Effector memory CD4-positive, alpha-beta T cell (primary cell): ENCODE data around the gene TGFBR2.

ENCODE experiments used
- DNase-seq, 3 donors: peaks; one replicate each; pipeline ENCODE4 v3.0.0-alpha.2; 2020
- H3K27ac ChIP-seq: 2 replicates; pipeline ENCODE4 v1.7.0; 2013; ENCODE audit warnings: mild to moderate bottlenecking, low read length, moderate library complexity; ENCODE audit not compliant: insufficient read depth, poor library complexity, severe bottlenecking
- H3K27me3 ChIP-seq: replicated peaks from 2 replicates; pipeline ENCODE4 v1.7.0; 2013; ENCODE audit warnings: mild to moderate bottlenecking, low read length; ENCODE audit not compliant: insufficient read depth, control insufficient read depth, poor library complexity, severe bottlenecking
- H3K36me3 ChIP-seq: 2 replicates; pipeline ENCODE4 v1.7.0; 2013; ENCODE audit warnings: mild to moderate bottlenecking, low read length, moderate library complexity; ENCODE audit not compliant: control insufficient read depth, insufficient read depth
- H3K4me1 ChIP-seq: 2 replicates; pipeline ENCODE4 v1.7.0; 2013; ENCODE audit warnings: low read length, mild to moderate bottlenecking; ENCODE audit not compliant: control insufficient read depth, insufficient read depth, poor library complexity, severe bottlenecking
- H3K4me3 ChIP-seq: 2 replicates; pipeline ENCODE4 v1.7.0; 2013; ENCODE audit warnings: low read length, low read depth, mild to moderate bottlenecking; ENCODE audit not compliant: insufficient read depth, poor library complexity, severe bottlenecking
- H3K9me3 ChIP-seq: 2 replicates; pipeline ENCODE4 v1.7.0; 2013; ENCODE audit warnings: mild to moderate bottlenecking, low read length, moderate library complexity; ENCODE audit not compliant: control insufficient read depth

The TGFBR2 gene

GRCh38 chr3:30643763-30644462 lies 37.5 kb downstream of the TGFBR2 start:
- no peaks in the 10 kb centered on the region for H3K27me3 ChIP-seq
- peaks cover 75% of the 10 kb centered on the region for H3K4me1 ChIP-seq
- H3K27ac ChIP-seq, result peak overlapping the region; percentile 72
- H3K9me3 ChIP-seq, result no peaks in the 10 kb centered on the region
- peaks cover 20% of the 10 kb centered on the region for H3K36me3 ChIP-seq
- peak overlapping the region; percentile 19 for H3K4me3 ChIP-seq
- DNase-seq, result peak in 2 of 3 donors; percentile 42 to 47

GRCh38 chr3:30644615-30645014 lies 38.2 kb downstream of the TGFBR2 start:
- no peaks in the 10 kb centered on the region for H3K27me3 ChIP-seq
- H3K36me3 ChIP-seq, result peaks cover 24% of the 10 kb centered on the region
- peaks cover 71% of the 10 kb centered on the region for H3K4me1 ChIP-seq
- H3K27ac ChIP-seq, result peak overlapping the region; percentile 72
- H3K4me3 ChIP-seq, result no peak overlapping the region
- DNase-seq, result peak in 2 of 3 donors; percentile 30 to 50
- no peaks in the 10 kb centered on the region for H3K9me3 ChIP-seq

GRCh38 chr3:30645077-30645476 lies 38.7 kb downstream of the TGFBR2 start:
- Histone ChIP-seq H3K9me3 (no peaks in the 10 kb centered on the region), H3K36me3 (peaks cover 29% of the 10 kb centered on the region)

GRCh38 chr3:30646181-30646876 lies 39.9 kb downstream of the TGFBR2 start:
- Histone ChIP-seq H3K4me3 (no peak overlapping the region), H3K27me3 (no peaks in the 10 kb centered on the region), H3K27ac (peak overlapping the region; percentile 15), H3K9me3 (no peaks in the 10 kb centered on the region), H3K4me1 (peaks cover 54% of the 10 kb centered on the region), H3K36me3 (peaks cover 41% of the 10 kb centered on the region)
- DNase-seq, result no peak

More at GRCh38 chr3:30645077-30645476, 38.7 kb downstream of the TGFBR2 start:
- no peak for DNase-seq
- no peaks in the 10 kb centered on the region for H3K27me3 ChIP-seq
- peaks cover 66% of the 10 kb centered on the region for H3K4me1 ChIP-seq
- no peak overlapping the region for H3K4me3 ChIP-seq
- peak overlapping the region; percentile 72 for H3K27ac ChIP-seq

GRCh38 chr3:30646961-30647752 lies 40.8 kb downstream of the TGFBR2 start:
- H3K36me3 ChIP-seq, result peaks cover 48% of the 10 kb centered on the region
- H3K4me1 ChIP-seq, result peaks cover 50% of the 10 kb centered on the region
- DNase-seq, result no peak
- H3K9me3 ChIP-seq, result no peaks in the 10 kb centered on the region
- no peak overlapping the region for H3K4me3 ChIP-seq
- H3K27me3 ChIP-seq, result no peaks in the 10 kb centered on the region
- peak overlapping the region; percentile 15 for H3K27ac ChIP-seq

- H3K36me3 ChIP-seq, result peaks cover 51% of the 10 kb centered on the region
- no peaks in the 10 kb centered on the region for H3K9me3 ChIP-seq
- no peak for DNase-seq
- H3K4me1 ChIP-seq, result peaks cover 41% of the 10 kb centered on the region
- no peak overlapping the region for H3K27ac ChIP-seq
- no peak overlapping the region for H3K4me3 ChIP-seq
- H3K27me3 ChIP-seq, result no peaks in the 10 kb centered on the region
Observed at GRCh38 chr3:30648670-30649357, 42.4 kb downstream of the TGFBR2 start.

- no peak for DNase-seq
Observed at GRCh38 chr3:30649572-30650318, 43.3 kb downstream of the TGFBR2 start.

GRCh38 chr3:30650348-30650995 lies 44.1 kb downstream of the TGFBR2 start:
- no peaks in the 10 kb centered on the region for H3K27me3 ChIP-seq
- no peak overlapping the region for H3K27ac ChIP-seq
- peaks cover 51% of the 10 kb centered on the region for H3K36me3 ChIP-seq
- H3K4me3 ChIP-seq, result no peak overlapping the region
- no peak for DNase-seq
- no peaks in the 10 kb centered on the region for H3K9me3 ChIP-seq
- peaks cover 42% of the 10 kb centered on the region for H3K4me1 ChIP-seq

More at GRCh38 chr3:30649572-30650318, 43.3 kb downstream of the TGFBR2 start:
- peaks cover 51% of the 10 kb centered on the region for H3K36me3 ChIP-seq
- no peak overlapping the region for H3K27ac ChIP-seq
- H3K4me1 ChIP-seq, result peaks cover 43% of the 10 kb centered on the region
- no peaks in the 10 kb centered on the region for H3K9me3 ChIP-seq
- no peak overlapping the region for H3K4me3 ChIP-seq
- no peaks in the 10 kb centered on the region for H3K27me3 ChIP-seq

GRCh38 chr3:30654269-30654668 lies 47.9 kb downstream of the TGFBR2 start:
- Histone ChIP-seq H3K4me1 (peaks cover 62% of the 10 kb centered on the region), H3K4me3 (no peak overlapping the region), H3K36me3 (peaks cover 37% of the 10 kb centered on the region), H3K27ac (peak overlapping the region; percentile 90), H3K27me3 (no peaks in the 10 kb centered on the region), H3K9me3 (no peaks in the 10 kb centered on the region)
- no peak for DNase-seq
